NCI-H526 (cell line): ENCODE data around the gene CD300H.

Source experiments
- DNase-seq, 2 experiments: peaks; one replicate each; lab custom pipeline; 2025; lab: John Stamatoyannopoulos, UW

The CD300H gene

DNA sequence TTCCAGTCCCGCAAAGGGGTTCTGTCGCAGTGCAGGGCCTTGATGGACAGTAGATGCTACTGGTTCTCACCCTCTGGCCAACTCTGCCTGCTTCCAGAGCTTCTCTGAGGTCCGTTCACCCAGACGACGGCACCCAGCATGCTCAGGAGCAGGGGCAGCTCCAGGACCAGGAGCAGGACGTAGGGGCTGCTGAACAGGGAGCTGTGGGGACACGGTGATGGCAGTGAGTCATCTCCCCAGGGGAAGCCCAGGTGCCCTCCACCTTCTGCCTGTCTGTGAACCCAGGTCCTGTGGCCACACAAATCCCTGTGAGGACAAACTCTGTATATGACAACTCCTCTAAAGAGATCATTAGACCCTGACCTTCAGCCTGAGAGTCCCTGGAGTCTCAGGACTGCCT is 18.0 kb downstream of the CD300H start:
- DNase-seq = no peak

GRCh38 chr17:74547736-74548135 is 19.6 kb downstream of the CD300H start:
- peak in 1 of 2 experiments; percentile 45 for DNase-seq

- no peak for DNase-seq
These were observed 20.0 kb downstream of the CD300H start for GRCh38 chr17:74547264-74547663.

- DNase-seq = no peak
These were observed 20.7 kb downstream of the CD300H start for GRCh38 chr17:74546586-74546985.

- DNase-seq = no peak
These were observed 21.5 kb downstream of the CD300H start, which contains the start of gene CD300C for GRCh38 chr17:74545843-74546230. Gene CD300C (minus strand): TSS chr17:74546115. CDS start chr17:74545782, 333 bp downstream.

GRCh38 chr17:74544991-74545842 is 22.1 kb downstream of the CD300H start:
- no peak for DNase-seq

- no peak for DNase-seq
These were observed 23.2 kb downstream of the CD300H start for GRCh38 chr17:74543891-74544760.

- peak in 1 of 2 experiments; percentile 6 for DNase-seq
These were observed 23.9 kb downstream of the CD300H start for GRCh38 chr17:74543406-74543805.

- no peak for DNase-seq
These were observed 24.5 kb downstream of the CD300H start for GRCh38 chr17:74542727-74543383.

DNA sequence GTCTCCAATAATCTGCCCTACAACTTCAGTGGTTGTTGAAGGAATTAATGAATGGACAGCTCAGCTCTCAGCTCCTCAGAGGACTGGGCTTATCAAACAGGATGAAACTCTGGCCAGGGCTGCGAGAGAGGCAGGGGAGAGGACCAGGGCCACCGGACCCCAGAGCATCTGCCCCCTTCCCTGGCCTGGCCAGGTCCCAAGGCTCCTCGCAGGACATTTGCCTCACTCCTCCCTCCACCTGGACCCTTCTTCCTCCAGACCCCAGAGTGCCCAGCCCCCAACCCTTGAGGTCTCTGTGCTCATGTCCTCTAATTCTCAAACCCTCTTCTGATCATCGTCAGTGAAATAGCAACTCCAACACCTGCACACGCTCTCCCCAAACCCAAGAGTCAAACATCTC is 25.1 kb downstream of the CD300H start:
- DNase-seq = no peak

GRCh38 chr17:74541176-74542111 is 25.9 kb downstream of the CD300H start:
- no peak for DNase-seq

DNA sequence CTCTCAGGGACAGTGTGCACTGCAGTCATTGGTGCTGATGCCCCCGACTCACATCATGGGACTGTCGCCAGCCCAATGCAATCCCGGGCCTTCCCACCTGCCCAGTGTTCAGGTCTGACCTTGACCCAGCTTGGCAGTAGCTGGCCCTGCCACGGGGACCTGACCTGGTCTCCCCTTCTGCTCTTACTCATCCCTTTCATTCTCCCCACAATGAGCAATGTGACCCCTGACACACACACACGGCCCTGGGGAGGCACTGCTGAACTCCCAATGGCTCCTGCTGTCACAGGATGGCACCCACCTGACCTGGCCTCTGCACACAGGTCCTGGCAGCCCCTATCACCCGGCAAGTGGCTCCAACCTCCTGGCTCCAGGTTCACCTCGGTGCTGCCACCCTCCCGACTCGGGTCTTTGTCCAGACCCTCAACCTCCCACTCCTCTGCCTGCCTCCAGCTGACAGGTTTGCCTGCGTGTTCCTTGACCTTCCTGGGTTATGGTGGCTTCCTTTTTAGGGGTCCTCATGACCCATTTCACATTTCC is 28.0 kb downstream of the CD300H start:
- no peak for DNase-seq

GRCh38 chr17:74536890-74537289 is 30.4 kb downstream of the CD300H start:
- DNase-seq = no peak

- DNase-seq = peak; percentile 19 to 68
These were observed 35.2 kb downstream of the CD300H start for GRCh38 chr17:74532115-74532514.

DNA sequence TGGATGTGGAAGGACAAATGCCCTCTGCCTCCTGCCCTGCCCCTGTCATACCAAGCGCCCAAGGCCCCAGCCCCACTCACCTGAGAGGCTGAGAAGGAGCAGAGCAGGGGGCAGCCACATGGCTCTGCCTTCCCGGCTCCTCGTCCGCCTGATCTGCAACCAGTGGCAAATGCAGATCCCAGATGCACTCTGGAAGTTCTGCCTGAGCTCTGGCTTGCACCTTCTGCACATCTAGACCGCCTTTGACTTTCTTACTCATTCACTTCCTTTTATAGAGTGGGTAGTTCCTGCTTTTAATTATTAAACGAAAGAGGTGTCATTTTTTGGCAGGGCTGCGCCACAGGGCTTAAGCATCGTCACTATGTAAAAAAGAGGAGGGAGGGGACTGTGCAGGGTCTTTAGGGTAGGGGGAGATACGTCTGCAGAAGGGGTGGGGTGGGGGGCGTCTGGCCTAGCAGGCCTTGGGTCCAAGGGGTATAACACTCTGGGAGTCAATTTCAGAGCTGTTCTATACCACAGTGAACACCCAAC is 36.0 kb downstream of the CD300H start, which contains the start of gene CD300LB:
Gene CD300LB (minus strand): TSS at position 245 of the 531 bp plus-strand sequence. CDS start 125 bp downstream, at position 120.
- no peak for DNase-seq

DNA sequence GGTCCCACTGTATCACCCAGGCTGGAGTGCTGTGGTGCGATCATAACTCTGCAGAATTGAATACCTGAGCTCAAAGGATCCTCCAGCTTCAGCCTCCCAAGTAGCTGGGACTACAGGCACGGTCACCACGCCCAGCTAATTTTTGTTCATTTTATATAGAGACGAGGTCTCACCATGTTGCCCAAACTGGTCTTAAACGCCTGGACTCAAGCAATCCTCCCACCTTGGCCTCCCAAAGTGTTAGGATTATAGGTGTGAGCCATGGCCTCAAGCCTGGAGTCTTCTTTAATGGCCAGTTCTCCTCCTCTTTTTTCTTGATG is 36.5 kb downstream of the CD300H start:
- no peak for DNase-seq

DNA sequence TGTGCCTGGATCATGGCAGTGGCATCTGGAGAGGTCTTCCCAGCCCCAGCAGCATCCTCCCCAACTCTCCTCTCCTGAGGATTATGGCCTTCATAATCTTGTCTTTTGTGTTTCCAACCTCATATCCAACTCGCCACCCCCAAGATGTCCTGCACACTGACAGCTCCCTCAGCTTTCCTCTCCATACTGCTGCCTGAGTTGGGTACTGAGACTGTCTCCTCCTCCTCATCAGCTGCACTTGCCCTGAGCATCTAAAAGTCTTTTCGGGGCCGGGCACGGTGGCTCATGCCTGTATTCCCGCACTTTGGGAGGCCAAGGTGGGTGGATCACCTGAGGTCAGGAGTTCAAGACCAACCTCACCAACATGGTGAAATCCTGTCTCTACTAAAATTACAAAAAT is 38.1 kb downstream of the CD300H start:
- no peak for DNase-seq

GRCh38 chr17:74528491-74529199 is 38.7 kb downstream of the CD300H start:
- DNase-seq = no peak

DNA sequence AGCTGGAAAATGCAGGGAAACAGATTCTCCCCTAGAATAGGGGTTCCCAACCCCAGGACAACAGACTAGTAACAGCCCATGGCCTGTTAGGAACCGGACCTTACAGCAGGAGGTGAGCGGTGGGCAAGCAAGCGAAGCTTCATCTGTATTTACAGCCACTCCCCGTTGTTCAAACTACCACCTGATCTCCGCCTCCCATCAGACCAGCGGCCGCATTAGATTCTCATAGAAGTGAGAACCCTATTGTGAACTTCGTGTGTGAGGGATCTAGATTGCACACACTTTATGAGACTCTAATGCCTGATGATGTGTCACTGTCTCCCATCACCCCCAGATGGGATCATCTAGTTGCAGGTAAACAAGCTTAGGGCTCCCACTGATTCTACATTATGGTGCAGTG is 39.6 kb downstream of the CD300H start:
- DNase-seq = no peak

GRCh38 chr17:74527081-74527480 is 40.2 kb downstream of the CD300H start:
- no peak for DNase-seq
